ENCODE data around the gene CHMP4B.

- TF ChIP-seq CTCF (conservative IDR thresholded peaks at IDR 0.05; ENCODE audit: low read depth, low read length), result no peak
- no peak for TF ChIP-seq EZH2 (IDR thresholded peaks at IDR 0.05; ENCODE audit: borderline replicate concordance, low read depth, low read length, poor library complexity, severe bottlenecking)
Measured at GRCh38 chr20:33859751-33860150, 48.6 kb downstream of the CHMP4B start.
